Panc1 (cell line): Measurements from ENCODE around the gene LNPK. TPM values are rescaled to one million over a fixed set of nuclear protein-coding genes. Genes with fewer than 3 reads are reported as not detected.
"Not testable (repeated sequence)": the region's sequence is repeated elsewhere in the genome, so short reads cannot be mapped to it uniquely, and the experiment has no call there.

ENCODE experiments used
- ATAC-seq: fragments of 200-7000 bp; cut with Tn5 transposase; 2 replicates; pipeline ENCODE4 v1.9.1; 2020; ENCODE audit warnings: mild to moderate bottlenecking, moderate library complexity
- BruUV-seq: library from RNA; stranded (reverse); fragments of 400-500 nt; replicated peaks from 2 replicates; lab custom pipeline; 2021; lab: Mats Ljungman, UMichigan
- CTCF ChIA-PET: fragments of 300-600 bp; sonication (Branson Sonifier 250); formaldehyde crosslinking; loops from one replicate; lab custom pipeline; 2022; ENCODE audit warnings: antibody characterized with exemption; lab: Charles Lee
- POLR2A ChIA-PET: fragments of 300-600 bp; sonication (Branson Sonifier 250); formaldehyde crosslinking; loops from one replicate; lab custom pipeline; 2022; ENCODE audit warnings: antibody characterized with exemption; lab: Charles Lee
- DNase-seq: peaks from one replicate; pipeline ENCODE4 v3.0.0-alpha.2; 2010; ENCODE audit warnings: low read depth, low spot score
- H3K27ac ChIP-seq: 2 replicates; pipeline ENCODE4 v1.5.1; 2011; ENCODE audit warnings: mild to moderate bottlenecking, low read length, inconsistent platforms
- H3K27me3 ChIP-seq: fragments of 200-500 bp; sonication (Bioruptor generic); 2 replicates; pipeline ENCODE4 v1.6.0; 2014; ENCODE audit warnings: low read length, inconsistent platforms; ENCODE audit not compliant: control insufficient read depth, insufficient read depth
- H3K36me3 ChIP-seq: fragments of 200-500 bp; sonication (Bioruptor generic); 2 replicates; pipeline ENCODE4 v1.5.1; 2014; ENCODE audit warnings: inconsistent platforms, mild to moderate bottlenecking, low read length, moderate library complexity; ENCODE audit not compliant: control insufficient read depth, insufficient read depth
- H3K4me1 ChIP-seq: 2 replicates; pipeline ENCODE4 v1.5.1; 2011; ENCODE audit warnings: inconsistent platforms, mild to moderate bottlenecking, low read length, moderate library complexity; ENCODE audit not compliant: control insufficient read depth, insufficient read depth
- H3K4me3 ChIP-seq, 2 experiments: 2 replicates each; pipeline ENCODE4 v1.5.1; 2011 to 2012; ENCODE audit warnings: low read depth in 2 of 2, low read length in 2 of 2, mild to moderate bottlenecking in 2 of 2, inconsistent platforms in 1 of 2, moderate library complexity in 1 of 2
- H3K9me3 ChIP-seq: fragments of 200-500 bp; sonication (Bioruptor generic); 2 replicates; pipeline ENCODE4 v1.5.1; 2014; ENCODE audit warnings: low read depth, mild to moderate bottlenecking, inconsistent platforms, low read length, moderate library complexity; ENCODE audit not compliant: control insufficient read depth, insufficient read depth
- POLR2AphosphoS5 ChIP-seq: IDR thresholded peaks from 2 replicates; pipeline ENCODE4 v1.6.1; 2012; ENCODE audit warnings: mild to moderate bottlenecking, low read depth, low read length, moderate library complexity
- SIN3A ChIP-seq: IDR thresholded peaks from 2 replicates; pipeline ENCODE4 v1.6.1; 2012; ENCODE audit warnings: low read depth, mild to moderate bottlenecking, low read length, moderate library complexity, borderline replicate concordance; ENCODE audit not compliant: insufficient read depth
- TCF7L2 ChIP-seq: IDR thresholded peaks from 2 replicates; pipeline ENCODE4 v1.6.1; 2011; ENCODE audit warnings: mild to moderate bottlenecking, low read depth, low read length, inconsistent platforms
- in situ Hi-C: cut with HindIII; loops from 2 replicates; pipeline ENCODE4 v1.10.0; 2016; ENCODE audit warnings: low sequenced_read_pairs, low pct_unique_long_range_greater_than_20kb
- intact Hi-C: fragments of 100-400 bp; cut with micrococcal nuclease; formaldehyde crosslinking; loops from one replicate; pipeline ENCODE4 v1.10.0; 2022; ENCODE audit not compliant: unreplicated experiment
- total RNA-seq: library from RNA; stranded (reverse); gene quantifications from one replicate; pipeline ENCODE4 v1.2.1, GENCODE V29; 2021; ENCODE audit not compliant: unreplicated experiment
- TF ChIP-seq, protein P1 (sequence below), 2 experiments: IDR thresholded peaks; 2 replicates each; pipeline ENCODE4 v1.6.1; 2011 to 2012; ENCODE audit warnings: low read depth in 2 of 2, control low read depth in 1 of 2, low read length in 1 of 2, mild to moderate bottlenecking in 1 of 2, moderate library complexity in 1 of 2; ENCODE audit not compliant: insufficient read depth in 1 of 2
- TF ChIP-seq, protein P2 (sequence below): fragments of 450-650 bp; IDR thresholded peaks from 2 replicates; pipeline ENCODE4 v1.5.1; 2017; ENCODE audit warnings: mild to moderate bottlenecking

The LNPK gene
- total RNA-seq, 1 experiment from 2014 or later: 27.3 TPM

DNA sequence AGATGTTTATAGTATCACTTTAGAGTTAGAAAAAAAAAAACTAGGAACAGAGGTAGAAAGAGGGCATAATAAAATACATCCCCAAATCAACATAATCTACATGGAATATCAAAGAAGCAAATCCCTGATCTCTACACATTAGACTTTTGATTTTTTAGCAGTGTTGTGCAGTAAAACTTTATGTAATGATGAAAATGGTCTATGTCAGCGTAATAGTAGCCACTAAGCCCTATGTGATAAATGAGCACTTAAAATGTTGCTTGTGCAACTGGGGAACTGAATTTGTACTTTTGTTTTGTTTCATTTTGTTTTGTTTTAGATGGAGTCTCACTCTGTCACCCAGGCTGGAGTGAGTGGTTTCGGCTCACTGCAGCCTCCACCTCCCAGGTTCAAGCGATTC lies 36.3 kb downstream of the LNPK start:
- no peak for TF ChIP-seq SIN3A
- TF ChIP-seq, protein P1, sequence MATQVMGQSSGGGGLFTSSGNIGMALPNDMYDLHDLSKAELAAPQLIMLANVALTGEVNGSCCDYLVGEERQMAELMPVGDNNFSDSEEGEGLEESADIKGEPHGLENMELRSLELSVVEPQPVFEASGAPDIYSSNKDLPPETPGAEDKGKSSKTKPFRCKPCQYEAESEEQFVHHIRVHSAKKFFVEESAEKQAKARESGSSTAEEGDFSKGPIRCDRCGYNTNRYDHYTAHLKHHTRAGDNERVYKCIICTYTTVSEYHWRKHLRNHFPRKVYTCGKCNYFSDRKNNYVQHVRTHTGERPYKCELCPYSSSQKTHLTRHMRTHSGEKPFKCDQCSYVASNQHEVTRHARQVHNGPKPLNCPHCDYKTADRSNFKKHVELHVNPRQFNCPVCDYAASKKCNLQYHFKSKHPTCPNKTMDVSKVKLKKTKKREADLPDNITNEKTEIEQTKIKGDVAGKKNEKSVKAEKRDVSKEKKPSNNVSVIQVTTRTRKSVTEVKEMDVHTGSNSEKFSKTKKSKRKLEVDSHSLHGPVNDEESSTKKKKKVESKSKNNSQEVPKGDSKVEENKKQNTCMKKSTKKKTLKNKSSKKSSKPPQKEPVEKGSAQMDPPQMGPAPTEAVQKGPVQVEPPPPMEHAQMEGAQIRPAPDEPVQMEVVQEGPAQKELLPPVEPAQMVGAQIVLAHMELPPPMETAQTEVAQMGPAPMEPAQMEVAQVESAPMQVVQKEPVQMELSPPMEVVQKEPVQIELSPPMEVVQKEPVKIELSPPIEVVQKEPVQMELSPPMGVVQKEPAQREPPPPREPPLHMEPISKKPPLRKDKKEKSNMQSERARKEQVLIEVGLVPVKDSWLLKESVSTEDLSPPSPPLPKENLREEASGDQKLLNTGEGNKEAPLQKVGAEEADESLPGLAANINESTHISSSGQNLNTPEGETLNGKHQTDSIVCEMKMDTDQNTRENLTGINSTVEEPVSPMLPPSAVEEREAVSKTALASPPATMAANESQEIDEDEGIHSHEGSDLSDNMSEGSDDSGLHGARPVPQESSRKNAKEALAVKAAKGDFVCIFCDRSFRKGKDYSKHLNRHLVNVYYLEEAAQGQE (IDR thresholded peaks at IDR 0.05; ENCODE audit: insufficient read depth in 1 of 2, low read depth in 2 of 2, low read length in 1 of 2): no peak
- TF ChIP-seq, protein P2, sequence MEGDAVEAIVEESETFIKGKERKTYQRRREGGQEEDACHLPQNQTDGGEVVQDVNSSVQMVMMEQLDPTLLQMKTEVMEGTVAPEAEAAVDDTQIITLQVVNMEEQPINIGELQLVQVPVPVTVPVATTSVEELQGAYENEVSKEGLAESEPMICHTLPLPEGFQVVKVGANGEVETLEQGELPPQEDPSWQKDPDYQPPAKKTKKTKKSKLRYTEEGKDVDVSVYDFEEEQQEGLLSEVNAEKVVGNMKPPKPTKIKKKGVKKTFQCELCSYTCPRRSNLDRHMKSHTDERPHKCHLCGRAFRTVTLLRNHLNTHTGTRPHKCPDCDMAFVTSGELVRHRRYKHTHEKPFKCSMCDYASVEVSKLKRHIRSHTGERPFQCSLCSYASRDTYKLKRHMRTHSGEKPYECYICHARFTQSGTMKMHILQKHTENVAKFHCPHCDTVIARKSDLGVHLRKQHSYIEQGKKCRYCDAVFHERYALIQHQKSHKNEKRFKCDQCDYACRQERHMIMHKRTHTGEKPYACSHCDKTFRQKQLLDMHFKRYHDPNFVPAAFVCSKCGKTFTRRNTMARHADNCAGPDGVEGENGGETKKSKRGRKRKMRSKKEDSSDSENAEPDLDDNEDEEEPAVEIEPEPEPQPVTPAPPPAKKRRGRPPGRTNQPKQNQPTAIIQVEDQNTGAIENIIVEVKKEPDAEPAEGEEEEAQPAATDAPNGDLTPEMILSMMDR: no peak
- no peak for TF ChIP-seq TCF7L2
- TF ChIP-seq POLR2AphosphoS5: no peak
- Histone ChIP-seq H3K4me3 (no peak overlapping the region), H3K9me3 (no peaks in the 10 kb centered on the region), H3K4me1 (no peaks in the 10 kb centered on the region), H3K27me3 (no peaks in the 10 kb centered on the region), H3K36me3 (no peaks in the 10 kb centered on the region), H3K27ac (no peak overlapping the region)
- DNase-seq: no peak
- ChIA-PET POLR2A (no interaction called here), CTCF (no interaction called here)
- BruUV-seq: no TSS peak
- intact Hi-C loops: loop anchor here (10.0 kb wide), 1 partner anchor 119 kb away; the partner anchor contains the start of gene EVX2
- in situ Hi-C loops: no loop called here
- no peak for ATAC-seq

DNA sequence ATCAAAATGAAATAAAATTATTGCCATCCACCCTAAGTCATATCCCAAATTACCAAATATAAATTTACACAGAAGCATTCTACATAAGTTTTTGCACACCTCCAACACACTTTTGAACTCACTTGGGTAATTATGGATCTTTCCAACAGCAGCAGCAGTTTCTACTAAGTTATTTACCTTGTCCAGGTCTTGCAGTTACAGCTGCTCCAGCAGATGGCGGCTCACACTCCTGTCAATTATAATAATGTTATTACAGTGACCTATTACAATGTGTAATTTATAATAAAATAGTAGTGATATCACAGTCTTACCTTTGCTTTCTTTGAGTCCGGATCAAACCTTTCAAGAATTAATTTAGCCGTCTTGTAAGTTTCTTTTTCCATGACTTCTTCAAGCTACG lies 37.9 kb downstream of the LNPK start:
- intact Hi-C loops (loop anchor here (10.0 kb wide), 1 partner anchor 121 kb away; the partner anchor contains the start of gene EVX2), in situ Hi-C loops (no loop called here)
- POLR2A ChIA-PET: no interaction called here
- CTCF ChIA-PET: no interaction called here
- H3K4me1 ChIP-seq: no peaks in the 10 kb centered on the region
- no TSS peak for BruUV-seq
- H3K27me3 ChIP-seq: no peaks in the 10 kb centered on the region
- TF ChIP-seq POLR2AphosphoS5 (no peak), TCF7L2 (no peak)
- TF ChIP-seq, protein P2: peak; percentile 55; the same call in 1 of the 2 replicates
- H3K4me3 ChIP-seq: no peak overlapping the region
- H3K9me3 ChIP-seq: no peaks in the 10 kb centered on the region
- ATAC-seq (no peak), DNase-seq (no peak)
- no peak overlapping the region for H3K27ac ChIP-seq
- no peaks in the 10 kb centered on the region for H3K36me3 ChIP-seq

DNA sequence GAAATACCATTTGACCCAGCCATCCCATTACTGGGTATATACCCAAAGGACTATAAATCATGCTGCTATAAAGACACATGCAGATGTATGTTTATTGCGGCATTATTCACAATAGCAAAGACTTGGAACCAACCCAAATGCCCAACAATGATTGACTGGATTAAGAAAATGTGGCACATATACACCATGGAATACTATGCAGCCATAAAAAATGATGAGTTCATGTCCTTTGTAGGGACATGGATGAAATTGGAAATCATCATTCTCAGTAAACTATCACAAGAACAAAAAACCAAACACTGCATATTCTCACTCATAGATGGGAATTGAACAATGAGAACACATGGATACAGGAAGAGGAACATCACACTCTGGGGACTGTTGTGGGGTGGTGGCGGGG lies 38.9 kb downstream of the LNPK start:
- ATAC-seq: not testable (repeated sequence)
- intact Hi-C loops: loop anchor here (10.0 kb wide), 1 partner anchor 122 kb away; the partner anchor contains the start of gene EVX2

More for the DNA sequence above, 38.9 kb downstream of the LNPK start:
- H3K27me3 ChIP-seq, H3K4me3 ChIP-seq, H3K36me3 ChIP-seq, H3K27ac ChIP-seq, in situ Hi-C loops, BruUV-seq, CTCF ChIA-PET, POLR2A ChIA-PET, DNase-seq, H3K4me1 ChIP-seq, H3K9me3 ChIP-seq: not testable (repeated sequence)
